ENCODE data around the gene SOWAHB.
"Not testable (repeated sequence)": the region's sequence is repeated elsewhere in the genome, so short reads cannot be mapped to it uniquely, and the experiment has no call there.

Gene SOWAHB

DNA sequence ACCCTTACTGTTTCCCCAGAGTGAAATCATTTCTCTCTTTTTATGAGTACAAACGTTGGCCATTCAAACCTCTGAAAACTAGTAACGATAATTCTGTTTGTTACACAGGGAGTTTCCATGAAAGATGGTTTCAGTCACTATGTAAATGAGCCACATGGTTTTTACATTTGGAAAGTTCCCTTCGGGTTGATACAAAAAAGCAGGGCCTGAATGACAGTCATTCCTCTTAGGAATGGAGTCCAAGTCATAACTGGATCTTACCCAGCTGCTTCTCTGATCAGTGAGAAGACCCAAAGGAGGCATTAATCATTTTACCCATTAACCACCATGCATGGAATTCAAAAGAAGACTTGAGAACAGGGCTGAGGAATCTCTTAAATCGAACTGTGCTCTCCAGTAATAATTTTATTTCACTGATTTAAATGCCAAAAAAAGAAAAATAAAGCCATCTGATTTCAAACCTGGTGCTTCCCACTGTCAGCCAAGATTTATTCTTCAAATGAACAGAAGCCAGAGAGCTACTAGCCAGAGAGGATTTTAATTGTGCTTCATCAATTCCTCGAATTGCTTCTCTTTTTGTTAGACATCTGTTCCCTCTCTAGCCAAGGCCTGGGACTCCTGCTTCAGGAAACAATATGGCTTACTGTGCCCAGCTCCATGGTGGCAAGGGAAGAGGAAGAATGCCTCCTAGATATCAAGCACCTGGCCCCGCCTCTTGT, 3.2 kb downstream of the SOWAHB start:
- DNase-seq, result no peak

DNA sequence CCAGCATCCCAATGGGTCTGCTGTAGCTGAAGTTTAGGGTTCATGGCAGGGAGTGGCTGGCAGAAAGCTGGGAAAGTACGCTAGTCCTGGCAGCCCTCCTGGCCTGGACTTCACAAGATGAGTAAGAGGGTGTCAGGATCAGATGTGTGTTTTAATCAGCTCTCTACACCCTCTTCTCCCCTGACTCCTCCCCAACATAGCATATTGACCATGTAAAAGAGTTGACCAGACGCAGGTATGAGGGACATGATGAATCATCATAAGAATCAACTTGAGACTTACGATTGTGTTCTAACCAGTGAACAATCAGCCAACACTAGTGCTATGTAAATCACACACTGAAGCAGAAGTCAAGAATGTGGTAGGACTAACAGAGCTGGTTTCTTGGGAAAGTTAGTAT, 5.3 kb downstream of the SOWAHB start:
- no peak for DNase-seq

DNA sequence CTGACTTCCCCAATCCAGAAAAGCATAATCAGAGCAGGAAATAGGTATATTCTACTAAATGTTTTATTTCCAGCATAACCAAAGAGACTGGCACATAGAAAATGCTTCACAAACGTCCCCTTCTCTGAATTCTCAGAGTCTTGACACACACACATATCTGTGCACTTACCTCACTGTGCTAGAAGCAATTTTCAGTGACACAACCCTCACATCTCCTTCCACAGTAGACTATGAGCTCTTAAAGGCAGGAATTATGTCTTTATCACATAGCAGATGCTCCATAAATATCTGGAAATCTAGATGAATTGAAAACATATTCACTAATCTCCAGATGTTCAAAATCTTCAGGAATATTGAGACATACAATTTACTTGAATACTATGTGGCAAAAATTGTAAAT, 5.9 kb downstream of the SOWAHB start:
- DNase-seq, result no peak

DNA sequence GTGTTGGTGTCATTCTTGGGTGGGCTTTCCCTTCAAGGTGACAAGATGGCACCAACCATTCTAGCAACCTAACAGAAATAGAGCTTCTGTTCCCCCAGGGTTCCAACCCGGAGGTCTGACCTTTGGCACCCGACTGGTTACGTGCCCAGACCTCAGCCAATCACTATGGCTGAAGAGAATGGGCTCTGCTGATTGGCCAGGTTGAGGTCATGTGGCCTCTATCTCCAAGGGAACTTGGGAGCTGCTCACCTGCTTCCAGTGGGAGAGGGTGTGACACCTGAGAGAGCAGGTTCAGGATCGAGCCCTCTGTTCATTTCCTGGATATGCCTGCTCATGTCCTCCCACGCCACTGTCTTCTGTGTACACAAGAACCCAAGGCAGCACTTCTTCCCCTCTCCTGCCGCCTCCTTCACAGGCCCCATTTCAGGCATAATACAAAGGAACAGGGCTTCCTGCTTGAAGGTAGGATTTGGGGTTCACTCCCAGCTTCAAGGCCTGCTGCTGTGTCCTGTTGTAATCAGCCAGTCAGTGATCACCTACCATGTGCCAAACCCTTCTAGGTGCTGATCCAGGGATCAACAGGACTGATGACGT, 11.0 kb downstream of the SOWAHB start:
- no peak for DNase-seq

DNA sequence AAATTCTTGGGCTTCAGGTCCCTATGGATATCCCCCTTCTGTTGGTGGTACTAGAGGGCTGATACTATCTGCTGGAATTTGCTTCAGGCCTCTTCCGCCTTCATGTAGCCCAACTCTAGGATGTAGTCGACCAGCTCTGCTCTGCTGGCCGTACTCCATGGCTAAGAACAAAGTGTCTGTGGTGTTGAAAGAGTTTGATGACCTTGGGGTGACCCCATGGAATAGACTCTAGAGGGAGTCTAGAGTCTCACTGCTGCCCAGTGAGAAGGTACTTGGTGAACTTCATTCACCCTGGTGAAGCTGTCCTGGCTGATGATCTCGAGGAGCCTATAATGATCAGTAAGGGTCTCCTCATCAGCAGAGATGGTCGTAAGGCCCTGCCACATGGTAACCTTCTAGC, 11.7 kb downstream of the SOWAHB start:
- DNase-seq, result no peak

DNA sequence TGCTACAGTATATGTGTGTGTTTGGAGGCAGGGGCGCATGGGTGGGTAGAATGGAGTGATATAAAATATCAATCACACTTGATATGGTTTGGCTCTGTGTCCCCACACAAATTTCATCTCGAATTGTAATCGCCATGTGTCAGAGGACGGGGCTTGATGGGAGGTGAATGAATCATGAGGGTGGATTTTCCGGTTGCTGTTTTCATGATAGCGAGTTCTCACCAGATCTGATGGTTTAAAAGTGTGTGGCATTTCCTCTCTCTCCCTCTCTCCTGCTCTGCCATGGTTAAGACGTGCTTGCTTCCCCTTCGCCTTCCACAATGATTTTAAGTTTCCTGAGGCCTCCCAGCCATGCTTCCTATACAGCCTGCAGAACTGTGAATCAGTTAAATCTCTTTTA, 14.8 kb downstream of the SOWAHB start:
- DNase-seq, result no peak

DNA sequence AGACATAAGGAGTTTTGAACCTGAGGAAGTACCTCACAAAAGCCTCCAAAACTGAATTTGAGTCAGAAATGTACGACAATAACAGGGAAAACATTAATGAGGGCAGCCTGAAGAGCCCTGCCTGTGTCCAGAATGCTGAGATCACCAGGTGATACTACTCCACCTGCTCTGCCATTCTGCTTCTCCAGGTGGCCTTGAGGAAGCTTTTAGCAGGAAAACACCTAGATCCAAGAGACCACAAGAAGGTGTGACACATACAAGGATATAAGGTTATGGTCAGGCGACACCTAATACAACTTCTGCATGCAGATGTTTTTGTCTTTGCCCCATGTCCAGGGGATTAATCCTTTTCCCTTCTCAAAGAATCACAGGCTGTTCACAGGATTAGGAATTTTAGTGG, 15.3 kb downstream of the SOWAHB start:
- no peak for DNase-seq

DNA sequence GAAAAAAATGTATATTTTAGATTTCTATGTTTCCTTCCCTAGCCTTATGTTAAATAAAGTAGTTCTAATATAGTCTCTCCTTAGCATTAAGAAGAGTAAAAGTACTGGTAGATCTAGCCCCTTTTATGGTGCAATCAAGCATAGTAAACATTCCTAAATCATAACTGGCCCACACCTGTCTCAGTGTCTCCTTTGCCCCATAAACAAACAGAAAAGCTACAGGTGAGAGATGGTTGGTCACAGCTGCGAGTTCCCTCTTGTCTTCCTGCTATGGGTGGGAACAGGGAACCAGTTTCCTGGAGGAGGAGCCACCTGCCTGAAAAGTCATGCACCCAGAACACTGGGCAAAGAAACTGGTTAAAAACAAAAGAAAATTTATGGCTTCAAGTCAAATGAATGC, 16.6 kb downstream of the SOWAHB start:
- DNase-seq, result no peak

DNA sequence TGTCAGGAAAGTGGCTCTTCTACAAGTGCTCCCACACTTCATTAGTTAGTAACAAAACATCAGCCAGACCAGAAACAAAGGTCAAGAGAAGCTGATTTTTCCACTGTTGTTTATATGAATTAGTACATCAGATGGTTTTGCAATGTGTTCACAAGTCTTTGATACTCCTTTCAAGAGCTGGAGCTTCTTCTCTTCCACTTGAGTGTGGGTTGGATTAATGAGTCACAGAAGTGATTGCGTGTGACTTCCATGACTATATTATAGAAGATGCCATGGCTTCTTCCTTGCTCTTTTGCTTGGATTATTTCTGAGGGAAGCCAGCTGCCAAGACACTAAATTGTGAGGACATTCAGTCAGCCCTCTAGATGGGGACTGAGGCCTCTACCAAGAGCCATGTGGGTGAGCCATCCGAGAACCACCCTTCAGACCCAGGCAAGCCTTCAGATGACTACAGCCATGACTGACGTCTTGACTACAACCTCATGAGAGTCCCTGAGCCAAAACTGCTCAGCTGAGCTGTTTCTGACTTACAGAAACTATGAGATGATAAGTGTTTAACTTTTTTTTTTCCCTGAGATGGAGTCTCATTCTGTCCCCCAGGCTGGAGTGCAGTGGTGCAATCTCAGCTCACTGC, 18.1 kb downstream of the SOWAHB start:
- DNase-seq, result no peak

DNA sequence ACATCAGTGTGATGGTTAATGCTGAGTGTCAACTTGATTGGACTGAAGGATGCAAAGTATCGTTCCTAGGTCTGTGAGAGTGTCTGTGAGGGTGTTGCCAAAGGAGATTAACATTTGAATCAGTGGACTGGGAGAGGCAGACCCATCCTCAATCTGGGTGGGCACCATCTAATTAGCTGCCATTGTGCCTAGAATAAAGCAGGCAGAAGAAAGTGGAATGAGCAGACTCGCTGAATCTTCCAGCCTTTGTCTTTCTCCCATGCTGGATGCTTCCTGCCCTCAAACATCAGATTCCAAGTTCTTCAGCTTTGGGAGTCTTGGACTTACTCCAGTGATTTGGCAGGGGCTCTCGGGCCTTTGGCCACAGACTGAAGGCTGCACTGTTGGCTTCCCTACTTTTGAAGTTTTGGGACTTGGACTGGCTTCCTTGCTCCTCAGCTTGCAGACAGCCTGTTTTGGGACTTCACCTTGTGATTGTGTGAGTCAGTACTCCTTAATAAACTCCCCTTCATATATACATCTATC, 19.2 kb downstream of the SOWAHB start:
- DNase-seq, result not testable (repeated sequence)

DNA sequence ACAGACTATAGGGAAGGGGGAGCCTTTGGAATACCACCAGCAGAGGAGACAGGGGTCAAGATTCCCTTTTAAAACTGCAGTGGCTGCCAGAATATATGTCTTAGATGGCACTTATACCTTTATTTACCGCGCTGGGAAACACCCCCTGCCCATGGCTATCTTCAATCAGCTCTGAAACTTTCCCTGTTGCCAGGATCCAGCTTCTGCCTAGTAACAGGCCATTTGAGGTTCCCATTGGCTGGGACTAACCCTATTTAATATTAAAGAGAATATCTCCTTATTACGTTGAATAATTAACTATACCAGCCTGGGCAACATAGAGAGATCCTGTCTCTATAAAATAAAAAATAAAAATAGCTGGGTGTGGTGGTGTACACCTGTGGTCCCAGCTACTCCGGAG, 23.8 kb downstream of the SOWAHB start:
- DNase-seq, result no peak

DNA sequence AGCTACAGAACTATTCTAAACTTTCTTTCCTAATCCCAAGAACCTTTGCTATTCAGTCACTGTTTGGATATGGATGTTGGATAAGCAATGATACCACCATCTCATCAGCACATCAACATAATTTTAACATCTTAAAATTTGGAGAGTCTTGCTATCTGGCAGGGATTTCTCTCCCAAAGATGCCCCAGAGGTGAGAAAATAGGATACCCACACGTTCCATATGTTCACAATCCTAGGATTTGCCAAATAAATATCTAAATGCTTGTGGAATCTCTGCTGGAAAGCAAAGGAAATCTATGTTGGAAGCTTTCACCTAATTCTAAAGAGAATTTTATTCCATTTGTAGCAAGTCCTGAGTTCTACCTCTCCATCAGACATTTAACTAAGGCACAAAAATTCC, 24.4 kb downstream of the SOWAHB start:
- no peak for DNase-seq

DNA sequence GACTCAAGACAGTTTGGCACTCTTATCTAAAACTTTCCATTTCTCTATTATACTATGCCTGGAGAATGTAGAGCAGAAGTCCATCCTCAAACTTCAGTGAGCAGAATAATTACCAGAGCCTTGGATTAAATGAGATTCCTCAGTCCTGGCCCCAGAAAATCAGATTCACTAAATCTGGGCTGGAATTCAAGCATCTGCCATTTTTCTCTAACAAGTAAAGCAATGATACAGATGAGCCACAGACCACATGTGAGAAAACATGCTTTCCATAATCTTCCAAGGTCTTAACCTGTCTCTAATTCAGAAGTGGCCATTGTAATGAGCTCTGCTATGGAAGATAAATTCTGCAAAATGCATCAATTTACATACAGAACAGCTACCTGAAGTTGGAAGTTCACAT, 25.4 kb downstream of the SOWAHB start:
- no peak for DNase-seq

DNA sequence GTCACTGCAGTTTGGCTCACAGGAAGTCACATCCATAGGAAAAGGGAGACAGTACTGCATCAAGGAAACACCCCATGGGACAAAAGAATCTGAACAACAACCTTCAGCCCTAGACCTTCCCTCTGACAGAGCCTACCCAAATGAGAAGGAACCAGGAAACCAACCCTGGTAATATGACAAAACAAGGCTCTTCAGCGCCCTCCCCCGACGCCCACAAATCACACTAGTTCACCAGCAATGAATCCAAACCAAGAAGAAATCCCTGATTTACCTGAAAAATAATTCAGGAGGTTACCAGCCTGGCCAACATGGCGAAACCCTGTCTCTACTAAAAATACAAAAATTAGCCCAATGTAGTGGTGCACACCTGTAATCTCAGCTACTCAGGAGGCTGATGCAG, 29.2 kb downstream of the SOWAHB start:
- DNase-seq, result not testable (repeated sequence)

DNA sequence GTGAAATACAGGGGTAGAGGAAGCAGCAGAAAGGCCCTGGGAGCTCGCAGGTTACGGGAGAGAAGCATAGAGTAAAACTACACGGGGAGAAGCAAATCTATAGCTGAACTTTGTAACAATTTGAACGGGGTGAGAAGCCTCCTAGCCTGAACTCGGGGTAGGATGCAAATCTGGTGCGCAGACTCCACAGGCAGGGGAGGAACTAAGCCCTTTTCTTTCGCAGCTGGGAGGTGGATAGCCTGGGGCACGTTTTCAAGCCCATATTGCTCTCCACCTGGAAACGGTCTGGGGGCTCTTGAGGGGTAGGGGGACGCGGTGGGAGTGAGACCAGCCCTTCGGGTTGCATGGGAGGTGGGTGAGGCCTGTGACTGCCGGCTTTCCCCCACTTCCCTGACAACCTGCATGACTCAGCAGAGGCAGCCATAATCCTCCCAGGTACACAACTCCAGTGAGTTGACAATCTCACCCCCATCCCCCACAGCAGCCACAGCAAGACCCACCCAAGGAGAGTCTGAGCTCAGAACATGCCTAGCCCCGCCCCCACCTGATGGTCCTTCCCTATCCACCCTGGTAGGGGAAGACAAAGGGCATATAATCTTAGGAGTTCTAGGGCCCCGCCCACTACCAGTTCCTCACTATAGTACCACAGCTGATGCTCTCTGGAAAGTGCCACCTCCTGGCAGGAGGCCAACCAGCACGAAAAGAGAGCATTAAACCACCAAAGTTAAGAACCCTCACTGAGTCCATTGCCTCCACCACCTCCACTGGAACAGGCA, 29.9 kb downstream of the SOWAHB start:
- no peak for DNase-seq

DNA sequence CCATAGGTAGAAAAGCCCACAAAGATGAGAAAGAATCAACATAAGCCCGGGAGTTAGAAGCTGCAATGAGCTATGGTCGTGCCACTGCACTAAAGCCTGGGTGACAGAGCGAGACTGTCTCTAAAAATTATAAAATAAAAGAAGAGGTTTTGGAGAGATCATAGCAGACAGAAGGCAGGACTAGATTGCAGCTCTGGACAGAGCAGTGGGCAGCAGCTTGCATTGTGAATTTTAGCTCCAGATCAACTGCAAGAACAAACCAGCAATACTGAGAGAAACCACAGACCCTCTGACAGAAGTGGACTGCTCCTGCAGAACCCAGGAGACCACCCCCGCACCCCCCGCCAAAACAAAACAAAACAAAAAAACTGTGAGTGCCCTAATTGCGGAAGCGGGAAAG, 30.6 kb downstream of the SOWAHB start:
- no peak for DNase-seq

DNA sequence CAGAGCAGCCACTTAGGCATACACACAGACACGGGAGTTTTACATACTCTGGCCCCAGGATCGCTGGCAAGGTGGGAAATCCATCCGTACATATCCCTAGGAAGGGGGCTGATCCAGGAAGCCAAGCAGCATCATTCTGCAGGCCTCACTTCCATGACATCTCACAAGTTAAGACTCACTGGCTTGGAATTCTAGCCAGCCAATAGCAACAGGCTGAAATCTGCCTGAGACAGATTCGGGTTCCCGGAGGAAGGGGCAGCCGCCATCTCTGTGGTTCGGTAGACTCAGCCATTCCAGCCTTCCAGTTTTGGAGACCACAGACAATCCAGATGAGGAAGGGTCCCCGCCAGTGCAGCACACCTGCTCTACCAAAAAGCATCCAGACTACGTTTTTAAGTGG, 31.3 kb downstream of the SOWAHB start:
- no peak for DNase-seq

DNA sequence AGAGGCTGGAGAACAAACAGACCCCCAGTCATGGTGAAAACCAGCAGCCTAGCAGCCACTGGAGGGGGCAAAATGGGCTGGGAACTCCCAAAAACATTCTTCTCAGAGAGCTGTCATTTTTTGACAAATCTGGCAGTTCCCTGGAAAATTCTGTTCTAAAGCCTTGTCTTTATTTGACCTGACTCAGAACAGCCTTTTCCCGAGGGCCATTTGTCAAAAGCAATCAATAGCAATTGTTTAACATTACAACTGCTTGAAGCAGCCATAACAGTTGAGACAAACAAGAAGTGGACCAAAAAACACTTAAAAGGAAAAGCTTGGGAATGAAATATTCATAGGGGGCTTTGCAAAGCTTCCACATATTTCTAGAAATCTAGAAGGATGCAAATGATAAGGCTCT, 39.6 kb downstream of the SOWAHB start:
- no peak for DNase-seq

DNA sequence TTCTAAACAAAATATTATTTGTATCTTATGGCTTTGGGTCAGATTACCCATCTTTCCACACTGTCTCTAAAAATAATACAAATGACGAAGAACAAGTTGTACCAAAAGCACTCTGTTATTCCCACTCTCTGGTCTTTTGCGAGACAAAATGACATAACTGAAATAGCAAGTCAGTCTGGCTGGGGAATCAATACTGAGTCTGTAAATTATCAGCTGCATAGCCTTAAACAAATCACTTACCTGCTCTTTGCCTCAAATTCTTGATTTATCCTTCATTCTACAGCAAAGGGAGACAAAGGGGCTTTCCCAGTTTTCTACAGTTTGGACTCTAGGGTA, 40.9 kb downstream of the SOWAHB start:
- DNase-seq, result no peak

DNA sequence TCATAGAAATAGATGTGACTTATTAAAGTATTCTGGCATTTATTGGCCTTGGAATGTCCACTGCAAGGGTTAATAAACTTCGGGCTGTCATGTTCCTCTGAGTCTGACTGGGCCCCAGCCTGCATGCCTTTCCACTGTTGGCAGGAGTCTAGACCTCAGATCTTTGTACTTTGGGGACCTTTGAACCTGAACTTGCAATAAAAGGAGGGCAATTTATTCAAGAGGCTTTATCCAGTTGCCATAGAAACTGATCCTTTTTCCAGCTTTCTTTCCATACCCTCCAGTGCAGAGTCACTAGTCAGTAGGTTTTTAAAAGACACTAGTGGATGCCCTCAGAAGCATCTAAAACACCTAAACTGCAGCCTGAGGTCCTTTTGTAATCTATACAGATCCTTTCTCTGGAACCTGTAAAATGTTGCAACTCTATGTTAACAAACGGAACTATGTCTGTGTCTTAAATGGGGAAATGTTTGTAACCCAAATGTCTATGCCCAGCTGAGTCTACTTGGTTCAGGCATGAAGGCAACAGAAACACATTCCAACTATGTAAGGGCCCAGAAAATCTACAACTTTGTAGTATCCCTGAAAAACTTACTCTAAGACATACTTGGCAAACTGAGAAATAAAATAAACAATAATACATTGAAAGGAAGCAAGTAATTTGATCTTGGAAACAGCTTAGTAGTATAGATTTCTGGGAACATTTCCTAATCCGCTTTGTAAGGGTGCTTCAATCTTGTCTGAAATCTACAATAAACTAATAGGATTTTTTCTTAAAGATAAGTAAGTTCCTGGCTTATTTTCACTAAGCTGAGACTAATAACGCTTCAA, 41.5 kb downstream of the SOWAHB start:
- DNase-seq, result no peak

DNA sequence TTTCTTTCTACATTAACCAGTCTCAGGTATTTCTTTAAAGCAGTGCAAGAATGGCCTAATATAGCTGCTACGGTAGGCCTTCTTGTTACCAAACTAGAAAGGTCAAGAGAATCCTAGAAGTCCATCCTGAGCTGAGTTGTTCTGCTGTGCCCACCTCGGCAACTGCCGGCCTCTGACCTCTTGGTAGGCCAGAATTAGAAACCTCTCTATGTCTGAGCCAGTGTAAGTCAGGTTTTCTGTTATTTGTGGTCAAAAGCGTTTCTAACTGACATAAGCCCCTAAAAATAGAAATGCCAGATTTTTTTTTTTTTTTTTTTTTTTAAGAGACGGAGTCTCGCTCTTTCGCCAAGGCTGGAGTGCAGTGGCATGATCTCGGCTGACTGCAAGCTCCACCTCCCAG, 43.1 kb downstream of the SOWAHB start:
- DNase-seq, result no peak

DNA sequence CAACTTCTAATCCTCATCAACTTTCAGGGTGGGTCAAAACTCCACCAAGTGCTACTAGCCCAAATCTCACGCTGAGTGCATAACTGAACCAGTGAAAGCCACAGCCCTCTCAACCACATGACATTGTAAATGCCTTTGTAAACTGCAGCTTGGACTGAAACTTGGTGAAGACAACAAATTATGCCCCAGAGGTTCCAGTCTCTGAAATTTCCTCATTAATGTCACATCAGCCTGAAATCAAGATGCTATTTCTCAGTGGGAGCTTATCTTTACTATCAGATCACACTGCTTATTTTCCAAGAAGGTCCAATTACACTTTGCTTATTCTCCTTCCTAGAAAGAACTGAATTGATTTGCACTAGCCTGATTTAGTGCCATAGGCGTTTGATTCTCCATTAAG, 46.6 kb downstream of the SOWAHB start:
- no peak for DNase-seq

DNA sequence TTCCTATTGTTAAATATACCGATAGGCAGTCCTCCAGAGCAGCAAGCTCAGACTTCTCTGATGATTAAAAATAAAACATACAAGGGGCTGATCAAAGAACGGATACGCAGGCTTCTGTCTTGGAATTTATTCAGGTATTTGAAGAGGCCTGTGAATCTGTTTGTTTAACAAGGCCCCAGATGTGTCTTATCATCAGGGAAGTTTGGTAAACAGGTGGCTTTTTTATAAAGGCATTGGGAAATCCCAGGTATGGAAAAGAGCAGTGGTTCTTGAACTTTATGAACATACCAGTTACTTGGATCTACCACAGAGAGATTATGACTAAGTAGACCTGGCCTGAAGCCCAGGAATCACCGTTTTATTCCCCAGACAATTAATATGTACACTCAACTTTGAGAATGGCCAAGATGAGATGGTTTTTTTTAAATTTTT, 47.9 kb downstream of the SOWAHB start:
- no peak for DNase-seq
